Measurements from ENCODE around the gene PCCA.
A peak's percentile ranks its signal among the peaks of the same experiment; 100 is the strongest.

Gene PCCA

GRCh38 chr13:100485265-100485664, 396.4 kb downstream of the PCCA start:
- no peak for DNase-seq (ENCODE audit: extremely low read depth in 1 of 2, low read depth in 1 of 2)

- no peak for DNase-seq (ENCODE audit: extremely low read depth in 1 of 2, low read depth in 1 of 2)
Observed at GRCh38 chr13:100490692-100491091, 401.8 kb downstream of the PCCA start.

GRCh38 chr13:100491164-100491842, 402.4 kb downstream of the PCCA start:
- no peak for DNase-seq (ENCODE audit: extremely low read depth in 1 of 2, low read depth in 1 of 2)

- no peak for DNase-seq (ENCODE audit: extremely low read depth in 1 of 2, low read depth in 1 of 2)
Observed at GRCh38 chr13:100493418-100493817, 404.5 kb downstream of the PCCA start.

- DNase-seq (ENCODE audit: extremely low read depth in 1 of 2, low read depth in 1 of 2) = no peak
Observed at GRCh38 chr13:100495455-100495854, 406.6 kb downstream of the PCCA start.

- DNase-seq (ENCODE audit: extremely low read depth in 1 of 2, low read depth in 1 of 2) = no peak
Observed at GRCh38 chr13:100497389-100497788, 408.5 kb downstream of the PCCA start.

- no peak for DNase-seq (ENCODE audit: extremely low read depth in 1 of 2, low read depth in 1 of 2)
Observed at GRCh38 chr13:100502446-100502845, 413.6 kb downstream of the PCCA start.

GRCh38 chr13:100503622-100504021, 414.7 kb downstream of the PCCA start:
- DNase-seq (ENCODE audit: extremely low read depth in 1 of 2, low read depth in 1 of 2) = no peak

- DNase-seq (ENCODE audit: extremely low read depth in 1 of 2, low read depth in 1 of 2) = peak; percentile 13 to 54
Observed at GRCh38 chr13:100506154-100506553, 417.3 kb downstream of the PCCA start.

GRCh38 chr13:100506600-100507422, 417.9 kb downstream of the PCCA start:
- no peak for DNase-seq (ENCODE audit: extremely low read depth in 1 of 2, low read depth in 1 of 2)

GRCh38 chr13:100508455-100508854, 419.6 kb downstream of the PCCA start:
- DNase-seq (ENCODE audit: extremely low read depth in 1 of 2, low read depth in 1 of 2) = no peak

- DNase-seq (ENCODE audit: extremely low read depth in 1 of 2, low read depth in 1 of 2) = no peak
Observed at GRCh38 chr13:100508996-100509395, 420.1 kb downstream of the PCCA start.

GRCh38 chr13:100510208-100510957, 421.5 kb downstream of the PCCA start:
- DNase-seq (ENCODE audit: extremely low read depth in 1 of 2, low read depth in 1 of 2) = no peak

GRCh38 chr13:100511466-100511865, 422.6 kb downstream of the PCCA start:
- DNase-seq (ENCODE audit: extremely low read depth in 1 of 2, low read depth in 1 of 2) = no peak

GRCh38 chr13:100512422-100512821, 423.5 kb downstream of the PCCA start:
- no peak for DNase-seq (ENCODE audit: extremely low read depth in 1 of 2, low read depth in 1 of 2)

- DNase-seq (ENCODE audit: extremely low read depth in 1 of 2, low read depth in 1 of 2) = no peak
Observed at GRCh38 chr13:100513171-100513570, 424.3 kb downstream of the PCCA start.

GRCh38 chr13:100513987-100514670, 425.2 kb downstream of the PCCA start:
- no peak for DNase-seq (ENCODE audit: extremely low read depth in 1 of 2, low read depth in 1 of 2)

- DNase-seq (ENCODE audit: extremely low read depth in 1 of 2, low read depth in 1 of 2) = peak; percentile 13 to 25
Observed at GRCh38 chr13:100514788-100515409, 426.0 kb downstream of the PCCA start.

GRCh38 chr13:100515410-100515800, 426.5 kb downstream of the PCCA start:
- no peak for DNase-seq (ENCODE audit: extremely low read depth in 1 of 2, low read depth in 1 of 2)

- DNase-seq (ENCODE audit: extremely low read depth in 1 of 2, low read depth in 1 of 2) = no peak
Observed at GRCh38 chr13:100517135-100517534, 428.2 kb downstream of the PCCA start.

GRCh38 chr13:100517728-100518127, 428.8 kb downstream of the PCCA start:
- DNase-seq (ENCODE audit: extremely low read depth in 1 of 2, low read depth in 1 of 2) = no peak
